HG02973 (cell line): Measurements from ENCODE around the gene LTB4R2.
A peak's percentile ranks its signal among the peaks of the same experiment; 100 is the strongest.

ENCODE experiments used
- ATAC-seq: cut with Tn5 transposase; IDR thresholded peaks from one replicate; pipeline ENCODE4 v1.9.1; 2021; ENCODE audit warnings: moderate library complexity; ENCODE audit not compliant: unreplicated experiment

The LTB4R2 gene

GRCh38 chr14:24277071-24277470 lies 32.9 kb upstream of the LTB4R2 start:
- ATAC-seq, result no peak

GRCh38 chr14:24277606-24278321 lies 32.2 kb upstream of the LTB4R2 start:
- ATAC-seq, result no peak

GRCh38 chr14:24278424-24278823 lies 31.5 kb upstream of the LTB4R2 start:
- ATAC-seq, result no peak

- no peak for ATAC-seq
Measured at GRCh38 chr14:24279301-24280186, 30.4 kb upstream of the LTB4R2 start.

GRCh38 chr14:24280797-24281460 lies 29.0 kb upstream of the LTB4R2 start:
- ATAC-seq, result no peak

GRCh38 chr14:24281636-24282035 lies 28.3 kb upstream of the LTB4R2 start:
- ATAC-seq, result no peak

- ATAC-seq, result no peak
Measured at GRCh38 chr14:24282736-24283135, 27.2 kb upstream of the LTB4R2 start.

GRCh38 chr14:24283796-24284460 lies 26.0 kb upstream of the LTB4R2 start:
- no peak for ATAC-seq

GRCh38 chr14:24284501-24285035 lies 25.4 kb upstream of the LTB4R2 start:
- ATAC-seq, result no peak

- no peak for ATAC-seq
Measured at GRCh38 chr14:24285351-24285750, 24.6 kb upstream of the LTB4R2 start.

- ATAC-seq, result no peak
Measured at GRCh38 chr14:24286996-24287395, 22.9 kb upstream of the LTB4R2 start.

GRCh38 chr14:24289649-24290280 lies 20.2 kb upstream of the LTB4R2 start:
- no peak for ATAC-seq

- no peak for ATAC-seq
Measured at GRCh38 chr14:24290746-24291145, 19.2 kb upstream of the LTB4R2 start.

- ATAC-seq, result no peak
Measured at GRCh38 chr14:24291446-24292117, 18.4 kb upstream of the LTB4R2 start.

- no peak for ATAC-seq
Measured at GRCh38 chr14:24292118-24292807, 17.7 kb upstream of the LTB4R2 start.

- no peak for ATAC-seq
Measured at GRCh38 chr14:24293525-24293924, 16.4 kb upstream of the LTB4R2 start.

GRCh38 chr14:24296341-24297157 lies 13.4 kb upstream of the LTB4R2 start:
- ATAC-seq, result peak; percentile 44

GRCh38 chr14:24297190-24297964 lies 12.6 kb upstream of the LTB4R2 start:
- no peak for ATAC-seq
